Measurements from ENCODE around the gene CDH4.
"Not testable (repeated sequence)": the region's sequence is repeated elsewhere in the genome, so short reads cannot be mapped to it uniquely, and the experiment has no call there.

Gene CDH4

DNA sequence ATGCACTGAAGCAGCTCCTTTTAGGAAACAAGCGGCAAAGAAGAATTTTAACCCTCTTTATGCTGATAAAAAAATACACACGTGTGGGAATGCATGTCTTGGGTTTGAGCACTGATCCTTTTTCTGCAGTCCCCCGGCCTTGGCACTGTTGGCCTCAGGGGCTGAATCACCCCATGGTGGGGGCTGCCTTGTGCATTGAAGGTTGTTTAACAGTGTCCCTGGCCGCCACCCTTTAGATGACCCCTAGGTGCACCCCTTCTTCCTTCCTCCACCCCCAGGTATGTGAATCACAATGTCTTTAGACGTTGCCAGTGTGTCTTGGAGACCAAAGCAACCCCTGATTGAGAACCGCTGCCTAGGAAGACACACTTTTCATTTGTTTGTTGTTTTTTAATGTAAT lies 190.7 kb downstream of the CDH4 start:
- no peak overlapping the region for H3K4me3 ChIP-seq

GRCh38 chr20:61443443-61444126 lies 191.5 kb downstream of the CDH4 start:
- H3K27ac ChIP-seq = no peak overlapping the region
- no peak overlapping the region for H3K4me3 ChIP-seq

More for the DNA sequence above, 190.7 kb downstream of the CDH4 start:
- no peak overlapping the region for H3K27ac ChIP-seq

- H3K27ac ChIP-seq = no peak overlapping the region
- no peak overlapping the region for H3K4me3 ChIP-seq
Measured at GRCh38 chr20:61444637-61445036, 192.6 kb downstream of the CDH4 start.

- no peak overlapping the region for H3K4me3 ChIP-seq
- H3K27ac ChIP-seq = no peak overlapping the region
Measured at GRCh38 chr20:61445138-61445537, 193.1 kb downstream of the CDH4 start.

DNA sequence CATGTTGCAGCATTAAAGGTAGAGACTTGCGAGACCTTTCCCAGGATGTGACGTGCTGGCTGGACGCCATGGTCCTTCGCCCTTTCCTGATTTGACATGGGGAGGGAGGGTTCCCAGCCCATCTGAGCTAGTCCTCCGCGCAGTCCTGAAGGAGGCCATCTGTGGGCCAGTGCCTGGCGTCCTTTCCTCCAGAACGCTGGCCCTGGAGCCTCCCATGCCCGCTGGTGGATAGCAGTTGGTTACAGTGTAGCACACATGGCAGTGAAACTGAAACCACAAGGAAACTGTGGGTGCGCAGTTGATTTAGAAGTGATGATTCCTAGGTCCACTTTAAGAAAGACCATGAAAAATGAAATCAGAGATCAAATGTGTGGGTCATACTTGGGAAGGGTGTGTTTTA lies 193.7 kb downstream of the CDH4 start:
- no peak overlapping the region for H3K4me3 ChIP-seq
- no peak overlapping the region for H3K27ac ChIP-seq

DNA sequence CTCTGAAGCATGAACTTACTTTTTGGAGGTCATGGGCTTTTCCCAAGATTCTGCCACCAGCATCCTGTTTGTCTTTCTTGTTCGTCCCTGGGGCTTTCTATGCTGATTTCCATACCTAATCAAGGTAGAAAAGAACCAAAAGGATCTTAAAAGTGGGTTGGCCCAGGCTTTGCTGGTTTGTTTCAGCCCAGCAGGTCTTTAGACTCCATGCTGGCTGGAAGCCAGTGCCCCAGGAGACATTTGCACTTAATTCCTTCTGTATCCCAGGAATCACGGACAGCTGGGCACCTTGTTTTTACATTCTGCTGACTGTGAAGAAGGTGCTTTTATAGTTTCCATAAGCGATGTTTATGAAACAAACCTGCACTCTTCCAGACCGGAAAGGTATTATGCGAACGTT lies 195.9 kb downstream of the CDH4 start:
- H3K27ac ChIP-seq = no peak overlapping the region

DNA sequence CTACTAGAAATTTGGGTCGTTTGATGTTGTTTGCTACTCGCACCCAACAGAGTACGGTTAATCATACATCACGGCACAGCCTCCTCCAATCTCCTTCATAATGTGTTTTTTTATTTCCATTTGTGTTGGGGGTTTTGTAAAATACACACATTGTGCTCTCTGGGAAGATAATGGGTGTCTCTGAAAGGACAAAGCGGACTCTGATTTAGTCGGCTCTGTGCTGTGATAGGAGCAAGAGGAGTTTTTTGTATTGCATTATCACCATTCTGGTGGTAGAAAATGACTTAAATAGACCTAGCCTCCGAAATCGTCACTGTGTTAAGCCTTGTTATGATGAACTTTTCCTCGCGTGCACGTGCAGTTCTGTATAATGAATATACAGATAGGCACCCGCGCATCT lies 196.3 kb downstream of the CDH4 start:
- Histone ChIP-seq H3K4me3 (no peak overlapping the region), H3K27ac (no peak overlapping the region)

More for the DNA sequence above, 195.9 kb downstream of the CDH4 start:
- no peak overlapping the region for H3K4me3 ChIP-seq

DNA sequence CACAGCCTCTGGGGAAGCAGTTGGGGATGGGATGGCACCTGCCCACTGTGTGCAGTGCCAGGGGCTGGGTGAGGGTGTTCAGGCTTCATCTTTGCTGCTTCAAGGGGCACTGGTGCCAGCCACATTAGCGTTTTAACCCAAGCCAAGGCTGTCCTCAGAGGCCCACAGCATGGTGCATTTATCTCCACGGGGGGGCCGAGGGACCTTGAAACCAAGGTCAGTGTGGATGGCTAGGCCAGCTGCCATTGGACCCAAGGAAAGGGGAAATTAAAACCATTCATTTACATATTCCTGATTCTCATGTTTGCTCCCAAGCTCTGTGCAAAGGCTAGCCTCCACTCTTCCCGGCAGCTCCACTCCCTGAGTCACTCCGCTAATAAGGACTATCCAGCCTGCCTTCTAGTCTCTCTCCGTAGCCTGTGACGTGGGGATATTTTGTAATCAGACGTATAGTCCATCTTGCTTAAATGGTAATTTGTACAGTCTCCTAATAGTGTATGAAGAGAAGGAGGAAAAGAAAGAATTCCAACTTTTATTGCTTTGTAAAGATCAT lies 197.1 kb downstream of the CDH4 start:
- H3K27ac ChIP-seq = no peak overlapping the region
- no peak overlapping the region for H3K4me3 ChIP-seq

DNA sequence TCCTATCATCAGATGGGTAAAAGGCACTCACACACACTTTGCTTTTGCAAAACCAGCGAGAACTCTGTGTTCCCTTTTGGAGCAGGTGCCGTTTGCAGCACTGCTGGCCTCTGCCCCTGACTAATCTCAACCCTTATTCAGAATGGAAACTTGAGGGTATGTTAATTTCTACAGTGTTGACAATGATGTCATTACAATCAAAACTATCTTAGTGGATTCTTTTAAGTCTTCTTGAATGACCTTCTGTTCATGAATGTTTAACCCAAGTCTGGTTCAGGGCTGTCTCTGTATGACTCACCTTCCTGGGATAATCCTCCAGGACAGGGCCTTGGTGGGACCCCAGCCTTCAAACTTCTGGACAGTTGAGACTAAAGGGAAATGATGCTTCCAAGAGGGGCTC lies 197.9 kb downstream of the CDH4 start:
- Histone ChIP-seq H3K4me3 (no peak overlapping the region), H3K27ac (no peak overlapping the region)

- Histone ChIP-seq H3K27ac (no peak overlapping the region), H3K4me3 (no peak overlapping the region)
Measured at GRCh38 chr20:61450549-61450948, 198.5 kb downstream of the CDH4 start.

DNA sequence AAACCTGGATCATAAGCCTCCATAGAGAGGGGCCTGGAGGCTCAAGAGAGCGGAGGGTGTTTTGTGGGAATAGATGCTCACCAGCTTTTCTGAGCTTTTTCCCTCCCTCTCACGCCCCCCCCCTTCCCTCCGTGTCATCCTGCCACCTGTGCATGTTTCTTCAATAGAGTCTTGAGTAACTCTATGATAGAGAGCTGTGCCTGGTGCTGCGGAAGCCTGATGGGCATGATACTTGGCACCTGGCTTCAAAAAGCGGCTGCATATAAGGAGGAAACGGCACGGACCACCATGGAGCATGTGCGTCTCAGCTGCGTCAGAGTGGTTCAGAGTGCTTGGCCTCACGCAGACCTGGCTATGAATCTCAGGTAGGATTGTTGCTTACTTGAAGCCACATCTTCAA lies 198.9 kb downstream of the CDH4 start:
- Histone ChIP-seq H3K27ac (no peak overlapping the region), H3K4me3 (no peak overlapping the region)

DNA sequence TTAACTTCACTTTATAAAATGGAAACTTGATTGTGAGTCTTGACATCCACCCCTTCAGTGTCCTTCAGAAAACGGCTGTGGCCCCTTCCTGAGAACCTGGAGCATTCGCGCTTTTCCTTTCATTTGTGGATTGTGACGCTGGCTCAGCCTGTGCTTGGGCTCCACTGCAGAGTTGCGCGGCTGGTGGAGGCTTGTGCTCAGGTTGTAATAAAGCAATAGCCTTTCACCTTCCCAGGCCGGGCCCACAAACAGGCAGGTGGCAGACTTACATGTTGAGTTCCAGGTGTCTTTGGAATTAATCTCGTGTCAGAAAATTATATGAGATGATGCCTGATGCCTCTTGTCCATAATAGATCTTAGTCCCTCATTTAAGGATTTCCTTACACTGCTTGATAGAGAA lies 199.9 kb downstream of the CDH4 start:
- H3K4me3 ChIP-seq = no peak overlapping the region

DNA sequence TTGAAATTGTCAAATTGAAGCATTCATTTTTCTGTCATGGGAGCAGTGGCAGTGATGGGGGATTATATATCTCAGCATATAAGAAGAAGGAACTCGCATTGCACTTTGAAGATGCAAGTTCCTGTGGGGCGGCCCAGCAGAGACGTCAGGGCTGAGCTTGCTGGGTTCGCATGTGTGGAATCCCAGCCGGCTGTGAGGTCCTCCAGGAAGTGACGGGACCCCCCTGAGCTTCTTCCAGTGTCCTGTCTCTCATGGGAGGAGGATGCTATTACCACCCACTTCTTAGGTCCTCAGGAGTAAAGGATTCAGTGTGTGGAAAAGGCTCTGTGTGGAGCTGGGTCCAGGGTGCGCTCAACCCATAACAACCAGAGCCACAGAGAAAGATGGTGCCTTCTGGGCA lies 201.2 kb downstream of the CDH4 start:
- Histone ChIP-seq H3K27ac (no peak overlapping the region), H3K4me3 (no peak overlapping the region)

More for the DNA sequence above, 199.9 kb downstream of the CDH4 start:
- no peak overlapping the region for H3K27ac ChIP-seq

DNA sequence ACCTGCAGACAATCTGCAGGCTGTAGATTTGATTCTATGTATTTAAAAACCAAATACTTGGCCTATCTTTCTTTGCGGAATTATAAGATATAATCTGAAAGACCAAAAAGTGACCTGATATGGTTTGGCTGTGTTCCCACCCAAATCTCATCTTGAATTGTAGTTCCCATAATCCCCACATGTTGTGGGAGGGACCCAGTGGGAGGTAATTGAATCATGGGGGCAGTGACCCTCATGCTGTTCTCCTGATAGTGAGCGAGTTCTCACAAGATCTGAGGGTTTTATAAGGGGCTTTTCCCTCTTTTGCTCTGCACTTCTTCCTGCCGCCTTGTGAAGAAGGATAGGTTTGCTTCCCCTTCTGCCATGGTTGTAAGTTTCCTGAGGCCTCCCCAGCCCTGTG lies 201.6 kb downstream of the CDH4 start:
- H3K27ac ChIP-seq, H3K4me3 ChIP-seq: not testable (repeated sequence)

GRCh38 chr20:61454053-61454452 lies 202.0 kb downstream of the CDH4 start:
- H3K4me3 ChIP-seq = no peak overlapping the region
- H3K27ac ChIP-seq = no peak overlapping the region

GRCh38 chr20:61455508-61456215 lies 203.6 kb downstream of the CDH4 start:
- H3K27ac ChIP-seq = no peak overlapping the region
- H3K4me3 ChIP-seq = no peak overlapping the region

GRCh38 chr20:61457725-61458124 lies 205.7 kb downstream of the CDH4 start:
- H3K4me3 ChIP-seq = no peak overlapping the region
- H3K27ac ChIP-seq = no peak overlapping the region

GRCh38 chr20:61458146-61458746 lies 206.2 kb downstream of the CDH4 start:
- Histone ChIP-seq H3K27ac (no peak overlapping the region), H3K4me3 (no peak overlapping the region)

DNA sequence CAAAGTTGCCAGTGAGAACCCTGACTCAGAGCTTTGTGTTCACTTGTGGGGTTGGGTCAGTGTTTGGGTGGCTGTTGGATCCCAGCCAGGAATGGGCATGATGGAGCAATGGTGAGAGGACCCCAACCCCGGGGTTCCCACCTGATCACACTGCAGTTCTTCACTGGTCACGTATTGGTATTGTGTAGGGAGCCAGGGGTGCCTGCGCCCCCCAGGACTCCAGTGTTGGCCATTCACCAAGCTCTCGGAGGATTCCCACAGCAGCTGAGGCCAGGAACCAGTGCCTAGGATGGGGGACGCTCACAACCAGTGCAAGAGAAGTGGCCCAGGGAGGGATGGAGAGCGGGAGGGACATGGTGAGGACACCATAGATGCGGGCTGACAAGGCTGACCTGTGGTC lies 207.2 kb downstream of the CDH4 start:
- Histone ChIP-seq H3K27ac (no peak overlapping the region), H3K4me3 (no peak overlapping the region)

DNA sequence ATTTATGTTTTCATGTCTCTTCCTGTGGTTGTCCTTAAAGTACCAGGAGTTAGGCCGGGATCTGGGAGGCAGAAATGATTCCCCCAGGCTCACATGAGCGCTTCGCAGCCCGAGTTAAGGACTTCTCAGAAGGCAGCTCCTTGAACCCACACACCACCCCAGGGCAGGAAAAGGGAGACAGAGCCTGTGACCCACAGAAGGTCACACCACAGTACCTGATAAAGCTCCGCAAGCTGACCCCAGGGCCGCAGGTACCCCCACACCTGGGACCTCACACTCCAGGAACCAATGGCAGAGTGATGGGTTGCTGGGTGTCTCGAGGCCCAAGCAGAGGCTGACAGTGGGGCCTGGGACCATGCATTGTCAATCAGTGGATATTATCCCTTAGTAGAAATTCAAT lies 207.6 kb downstream of the CDH4 start:
- no peak overlapping the region for H3K4me3 ChIP-seq
- H3K27ac ChIP-seq = no peak overlapping the region
